ENCODE results near the gene AFAP1.

Gene AFAP1, protein sequence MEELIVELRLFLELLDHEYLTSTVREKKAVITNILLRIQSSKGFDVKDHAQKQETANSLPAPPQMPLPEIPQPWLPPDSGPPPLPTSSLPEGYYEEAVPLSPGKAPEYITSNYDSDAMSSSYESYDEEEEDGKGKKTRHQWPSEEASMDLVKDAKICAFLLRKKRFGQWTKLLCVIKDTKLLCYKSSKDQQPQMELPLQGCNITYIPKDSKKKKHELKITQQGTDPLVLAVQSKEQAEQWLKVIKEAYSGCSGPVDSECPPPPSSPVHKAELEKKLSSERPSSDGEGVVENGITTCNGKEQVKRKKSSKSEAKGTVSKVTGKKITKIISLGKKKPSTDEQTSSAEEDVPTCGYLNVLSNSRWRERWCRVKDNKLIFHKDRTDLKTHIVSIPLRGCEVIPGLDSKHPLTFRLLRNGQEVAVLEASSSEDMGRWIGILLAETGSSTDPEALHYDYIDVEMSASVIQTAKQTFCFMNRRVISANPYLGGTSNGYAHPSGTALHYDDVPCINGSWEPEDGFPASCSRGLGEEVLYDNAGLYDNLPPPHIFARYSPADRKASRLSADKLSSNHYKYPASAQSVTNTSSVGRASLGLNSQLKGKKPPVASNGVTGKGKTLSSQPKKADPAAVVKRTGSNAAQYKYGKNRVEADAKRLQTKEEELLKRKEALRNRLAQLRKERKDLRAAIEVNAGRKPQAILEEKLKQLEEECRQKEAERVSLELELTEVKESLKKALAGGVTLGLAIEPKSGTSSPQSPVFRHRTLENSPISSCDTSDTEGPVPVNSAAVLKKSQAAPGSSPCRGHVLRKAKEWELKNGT

DNA sequence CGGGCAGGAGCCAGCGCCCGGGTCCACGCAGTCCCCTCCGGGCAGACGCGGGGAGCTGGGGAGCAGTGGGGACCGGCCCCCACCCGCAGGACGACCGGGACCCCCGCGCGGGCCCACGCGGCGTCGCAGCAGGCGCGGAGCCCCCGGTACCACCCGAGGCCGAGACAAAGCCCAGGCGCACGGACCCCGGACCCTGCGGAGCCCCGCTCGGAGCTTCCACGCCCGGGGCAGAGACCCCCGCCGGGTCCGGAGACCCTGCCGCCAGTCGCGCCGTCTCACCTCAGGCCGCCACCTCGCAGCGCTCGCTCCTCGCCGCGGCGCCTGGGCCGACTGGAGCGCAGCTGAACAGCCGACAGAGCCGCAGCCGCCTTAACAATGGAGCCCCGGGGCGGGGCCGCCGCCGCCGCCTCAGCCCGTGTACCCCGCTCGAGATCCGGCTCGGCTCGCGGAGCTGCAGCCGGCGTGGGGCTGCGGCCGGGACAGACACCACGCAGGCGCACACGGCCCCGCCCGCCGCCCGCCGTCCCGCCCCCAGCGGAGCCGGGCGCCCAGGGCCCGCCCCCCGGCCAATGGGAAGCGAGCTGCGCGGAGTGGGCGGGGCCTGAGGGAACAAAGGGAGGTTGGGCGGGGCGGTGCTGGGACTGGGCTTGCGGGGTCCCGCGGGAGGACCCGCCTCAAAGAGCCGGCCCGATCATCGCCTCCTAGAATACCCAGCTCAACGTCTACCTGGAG, at the start of gene AFAP1:
TSS of gene AFAP1 (minus strand) at position 485 of the 732 bp plus-strand sequence. CDS start 67,783 bp downstream, outside the sequence.
- no peaks in the 10 kb centered on the region for H3K9me3 ChIP-seq
- H3K4me3 ChIP-seq: peak within 1 kb of the TSS; percentile 66
- no peaks in the 10 kb centered on the region for H3K36me3 ChIP-seq (replicated peaks)
- H3K27me3 ChIP-seq (ENCODE audit: low read depth): no peaks in the 10 kb centered on the region
- peak; percentile 75 to 96 for DNase-seq (ENCODE audit: low spot score in 2 of 2)
- H3K4me1 ChIP-seq: peaks cover 8% of the 10 kb centered on the region
- in situ Hi-C loops (cut with MboI; ENCODE audit: low sequenced_read_pairs): no loop called here

DNA sequence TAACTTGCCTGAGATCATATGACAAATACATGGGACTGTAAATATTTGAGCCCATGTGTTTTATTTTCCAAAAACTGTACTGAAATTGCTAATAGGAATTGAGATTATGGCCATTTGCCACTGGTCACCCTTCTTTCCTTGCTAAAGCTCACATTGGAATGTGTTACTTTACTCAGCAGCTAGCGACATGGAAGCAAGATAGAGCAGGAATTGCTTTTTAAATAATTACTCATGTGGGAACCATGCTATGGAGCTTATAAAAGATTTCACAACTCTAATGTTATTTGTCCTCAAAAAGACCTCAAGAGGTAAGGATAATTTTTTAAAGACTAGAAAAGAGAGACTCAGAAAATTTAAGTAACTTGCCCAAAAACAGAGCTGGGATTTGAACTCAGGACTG, 48.8 kb upstream of the AFAP1 start:
- H3K27me3 ChIP-seq (ENCODE audit: low read depth): no peaks in the 10 kb centered on the region
- H3K4me1 ChIP-seq: no peaks in the 10 kb centered on the region
- in situ Hi-C loops (cut with MboI; ENCODE audit: low sequenced_read_pairs): loop anchor here (5.0 kb wide), 1 partner anchor 186 kb away; no protein-coding TSS in a partner anchor

DNA sequence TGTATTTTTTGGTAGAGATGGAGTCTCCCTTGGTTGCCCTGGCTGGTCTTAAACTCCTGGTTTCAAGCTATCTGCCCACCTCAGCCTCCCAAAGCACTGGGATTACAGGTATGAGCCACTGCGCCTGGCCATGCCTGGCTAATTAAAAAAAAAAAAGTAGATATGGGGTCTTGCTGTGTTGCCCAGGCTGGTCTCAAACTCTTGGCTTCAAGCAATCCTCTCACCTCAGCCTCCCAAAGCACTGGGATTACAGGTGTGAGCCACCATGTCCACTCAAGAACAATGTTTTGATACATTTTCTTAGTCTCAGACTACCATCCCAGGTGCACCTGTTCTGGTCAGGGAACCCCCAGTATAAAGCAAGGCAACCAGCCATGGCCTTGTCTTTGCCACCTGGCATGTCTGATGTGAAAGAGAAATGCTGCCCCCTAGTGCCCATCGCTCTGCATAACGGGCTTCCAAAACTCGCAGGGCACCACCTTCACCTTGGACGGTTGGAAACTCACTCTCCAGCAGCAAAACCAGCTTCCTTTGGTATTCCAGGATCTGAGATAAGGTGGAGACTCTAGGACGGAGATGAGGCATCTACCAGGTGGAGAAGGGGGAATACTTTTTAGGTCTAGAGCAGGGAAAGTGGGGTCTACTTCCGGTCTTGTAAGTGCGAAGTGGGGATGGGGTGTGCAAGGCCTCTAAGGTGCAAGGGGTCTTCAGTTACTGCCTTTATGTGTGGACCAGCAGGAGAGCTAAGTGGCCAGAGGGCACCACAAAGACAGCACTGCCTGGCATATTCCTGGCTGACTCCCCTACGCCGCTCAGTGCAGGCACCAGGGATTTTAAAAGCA, 47.7 kb upstream of the AFAP1 start:
- no peaks in the 10 kb centered on the region for H3K4me1 ChIP-seq
- no peaks in the 10 kb centered on the region for H3K36me3 ChIP-seq (replicated peaks)
- no peaks in the 10 kb centered on the region for H3K27me3 ChIP-seq (ENCODE audit: low read depth)
- H3K9me3 ChIP-seq: no peaks in the 10 kb centered on the region
- in situ Hi-C loops (cut with MboI; ENCODE audit: low sequenced_read_pairs): loop anchor here (5.0 kb wide), 1 partner anchor 185 kb away; no protein-coding TSS in a partner anchor
- peak; percentile 59 to 88 for DNase-seq (ENCODE audit: low spot score in 2 of 2)
- H3K4me3 ChIP-seq: no peak overlapping the region

More for the DNA sequence above, 48.8 kb upstream of the AFAP1 start:
- Histone ChIP-seq H3K36me3 (replicated peaks) (no peaks in the 10 kb centered on the region), H3K9me3 (no peaks in the 10 kb centered on the region), H3K4me3 (no peak overlapping the region)
- DNase-seq (ENCODE audit: low spot score in 2 of 2): no peak

DNA sequence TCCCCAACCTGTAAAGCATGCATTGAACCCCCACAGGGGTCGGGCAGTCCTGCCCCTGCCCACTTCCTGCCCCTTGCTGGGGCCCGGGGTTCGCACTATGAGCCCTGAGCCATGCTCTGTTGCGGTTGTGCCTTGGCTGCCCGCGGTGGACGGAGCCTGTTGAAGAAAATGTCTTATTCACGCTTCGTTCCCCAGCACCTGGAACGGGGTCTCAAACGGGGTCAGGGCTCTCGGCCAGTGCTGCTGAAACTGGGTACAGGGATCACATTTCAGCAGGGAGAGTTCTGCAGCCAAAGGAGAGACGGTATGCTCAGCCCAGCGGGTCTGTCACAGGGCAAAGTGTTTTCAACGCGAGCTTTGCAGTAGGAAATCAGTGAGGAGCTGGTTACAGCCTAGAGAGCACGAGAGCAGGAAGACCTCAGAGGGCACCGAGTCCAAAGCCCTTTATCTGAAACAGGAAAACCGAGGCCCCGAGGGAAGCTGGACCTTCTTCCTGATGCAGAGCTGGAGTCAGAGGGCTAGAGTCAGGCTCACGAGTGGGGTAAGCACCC, 46.3 kb upstream of the AFAP1 start:
- no peaks in the 10 kb centered on the region for H3K36me3 ChIP-seq (replicated peaks)
- H3K27me3 ChIP-seq (ENCODE audit: low read depth): no peaks in the 10 kb centered on the region
- no peak overlapping the region for H3K4me3 ChIP-seq
- in situ Hi-C loops (cut with MboI; ENCODE audit: low sequenced_read_pairs): loop anchor here (5.0 kb wide), 1 partner anchor 184 kb away; no protein-coding TSS in a partner anchor
- H3K9me3 ChIP-seq: no peaks in the 10 kb centered on the region
- H3K4me1 ChIP-seq: no peaks in the 10 kb centered on the region
- no peak for DNase-seq (ENCODE audit: low spot score in 2 of 2)

DNA sequence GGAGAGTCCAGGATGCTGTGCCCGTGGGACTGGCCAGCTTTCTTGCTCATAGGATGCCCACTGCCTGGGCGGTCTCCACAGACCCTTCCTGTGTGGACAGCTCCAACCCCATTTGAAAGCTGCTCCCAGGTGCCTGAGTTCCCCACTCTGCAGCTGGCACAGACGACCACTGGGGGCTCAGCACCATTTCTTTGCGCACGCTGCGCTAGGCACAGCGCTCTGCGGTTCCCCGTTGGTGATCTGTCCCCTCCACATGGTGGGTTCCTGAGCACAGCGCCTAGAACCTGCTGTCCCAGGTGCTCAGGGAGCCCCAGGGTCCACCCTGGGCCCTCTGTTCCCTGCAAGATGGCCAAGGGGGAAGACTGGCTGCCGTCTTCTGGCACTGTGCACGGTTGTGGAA, 45.4 kb upstream of the AFAP1 start:
- no peaks in the 10 kb centered on the region for H3K9me3 ChIP-seq
- no peaks in the 10 kb centered on the region for H3K27me3 ChIP-seq (ENCODE audit: low read depth)
- H3K4me1 ChIP-seq: no peaks in the 10 kb centered on the region
- no peak for DNase-seq (ENCODE audit: low spot score in 2 of 2)
- H3K4me3 ChIP-seq: no peak overlapping the region
- H3K36me3 ChIP-seq (replicated peaks): no peaks in the 10 kb centered on the region
- in situ Hi-C loops (cut with MboI; ENCODE audit: low sequenced_read_pairs): loop anchor here (5.0 kb wide), 1 partner anchor 183 kb away; no protein-coding TSS in a partner anchor

DNA sequence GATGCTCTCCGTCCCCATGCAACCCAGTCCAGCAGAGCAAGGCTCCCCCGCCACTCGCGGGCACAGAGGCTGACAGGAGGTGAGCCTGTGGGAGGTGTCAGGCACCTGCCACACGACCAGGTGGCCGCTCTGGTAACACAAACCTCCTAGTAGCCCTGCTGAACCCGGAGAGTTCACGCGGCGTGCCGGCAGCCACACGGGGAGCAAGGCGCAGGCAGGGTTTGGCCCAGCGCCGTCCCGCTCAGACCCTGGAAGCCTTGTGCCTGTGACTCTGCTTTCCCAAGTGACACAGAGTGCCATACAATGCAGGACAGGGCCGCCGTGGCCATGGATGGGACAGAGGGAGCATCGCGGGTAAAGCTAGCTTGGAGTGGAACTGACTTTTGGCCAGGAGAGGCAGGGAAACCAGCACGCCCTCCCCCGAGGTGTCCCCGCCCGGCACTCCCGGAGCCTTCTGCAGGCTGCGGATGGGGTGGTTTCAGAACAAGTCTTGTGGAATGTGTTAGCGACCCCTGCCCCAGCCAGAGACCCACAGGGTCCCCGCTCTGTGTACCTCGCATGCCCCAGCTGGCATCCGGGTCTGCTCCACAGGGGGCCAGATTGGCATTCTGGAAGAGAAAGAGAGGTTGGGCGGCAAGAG, 44.7 kb upstream of the AFAP1 start:
- in situ Hi-C loops (cut with MboI; ENCODE audit: low sequenced_read_pairs): no loop called here
- Histone ChIP-seq H3K36me3 (replicated peaks) (no peaks in the 10 kb centered on the region), H3K9me3 (no peaks in the 10 kb centered on the region), H3K27me3 (ENCODE audit: low read depth) (no peaks in the 10 kb centered on the region), H3K4me3 (no peak overlapping the region), H3K4me1 (peaks cover 3% of the 10 kb centered on the region)
- DNase-seq (ENCODE audit: low spot score in 2 of 2): no peak

DNA sequence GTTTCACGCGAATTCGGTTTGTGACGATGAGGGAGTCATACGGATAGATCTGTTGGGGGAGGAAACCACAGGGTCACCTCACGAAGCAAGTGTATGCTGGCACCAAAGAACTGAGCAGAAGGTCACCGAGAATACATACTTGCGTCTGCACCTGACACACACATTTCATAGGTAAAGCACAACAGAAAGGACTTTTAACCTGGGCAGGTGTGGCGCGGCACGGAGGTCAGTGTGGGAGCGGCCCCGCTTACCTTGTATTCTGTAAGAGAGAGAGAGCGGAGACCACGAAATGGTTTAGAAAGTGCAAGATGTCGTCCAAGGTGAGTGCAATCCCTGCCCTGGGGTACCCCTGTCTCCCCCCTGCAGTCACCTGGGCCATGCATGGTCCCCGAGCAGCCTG, 43.6 kb upstream of the AFAP1 start:
- Histone ChIP-seq H3K4me3 (no peak overlapping the region), H3K9me3 (no peaks in the 10 kb centered on the region), H3K4me1 (peaks cover 5% of the 10 kb centered on the region), H3K27me3 (ENCODE audit: low read depth) (no peaks in the 10 kb centered on the region), H3K36me3 (replicated peaks) (no peaks in the 10 kb centered on the region)
- DNase-seq (ENCODE audit: low spot score in 2 of 2): no peak
- in situ Hi-C loops (cut with MboI; ENCODE audit: low sequenced_read_pairs): no loop called here

DNA sequence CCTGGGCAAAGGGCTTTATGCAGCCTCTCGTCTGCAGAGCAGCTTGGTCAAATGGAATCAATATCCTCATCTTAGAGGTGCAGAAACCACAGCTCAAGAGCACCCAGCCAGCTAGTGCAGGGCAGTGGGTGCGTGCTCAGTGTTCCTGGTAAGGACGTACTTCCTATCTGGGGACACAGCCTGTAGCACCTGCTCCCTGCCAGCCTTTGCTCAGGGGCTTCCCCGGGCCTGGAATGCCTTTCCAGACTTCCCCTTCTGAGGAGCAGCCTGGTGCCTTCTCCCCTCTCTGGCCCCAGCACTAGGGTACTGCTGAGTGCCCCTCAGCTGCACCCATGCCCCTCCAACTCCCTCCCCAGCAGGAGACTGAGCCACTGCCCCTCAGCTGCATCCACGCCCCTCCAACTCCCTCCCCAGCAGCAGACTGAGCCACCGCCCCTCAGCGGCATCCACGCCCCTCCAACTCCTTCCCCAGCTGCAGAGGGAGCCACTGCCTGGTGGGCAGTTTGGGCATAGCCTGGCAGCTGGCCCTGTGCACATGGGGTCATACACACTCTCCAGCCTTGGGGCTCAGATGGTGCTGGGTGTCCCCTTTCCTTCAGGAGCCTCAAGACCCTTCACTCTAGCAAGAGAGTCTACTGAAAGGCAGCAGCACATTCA, 42.2 kb upstream of the AFAP1 start:
- no peak overlapping the region for H3K4me3 ChIP-seq
- peaks cover 5% of the 10 kb centered on the region for H3K4me1 ChIP-seq
- no peaks in the 10 kb centered on the region for H3K36me3 ChIP-seq (replicated peaks)
- H3K9me3 ChIP-seq: no peaks in the 10 kb centered on the region
- H3K27me3 ChIP-seq (ENCODE audit: low read depth): no peaks in the 10 kb centered on the region
- in situ Hi-C loops (cut with MboI; ENCODE audit: low sequenced_read_pairs): no loop called here
- no peak for DNase-seq (ENCODE audit: low spot score in 2 of 2)

DNA sequence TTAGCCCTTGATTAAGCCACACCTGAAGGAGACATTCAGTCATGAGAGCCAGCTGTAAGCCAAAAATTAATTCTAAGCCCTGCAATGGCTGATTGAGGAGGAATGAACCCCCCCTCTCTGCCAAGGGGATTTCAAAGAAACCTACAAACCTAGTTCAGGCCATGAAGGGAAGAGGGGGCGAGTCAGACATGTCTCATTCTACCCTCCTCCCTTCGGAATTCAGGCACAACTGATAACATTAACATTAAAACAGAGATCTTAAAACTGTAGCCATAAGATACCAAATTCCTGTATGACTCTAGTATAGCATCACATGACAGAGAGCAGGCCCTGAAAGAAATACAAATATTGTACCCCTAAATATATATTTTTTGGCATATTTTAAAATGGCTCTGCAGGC, 40.4 kb upstream of the AFAP1 start:
- H3K9me3 ChIP-seq: no peaks in the 10 kb centered on the region
- no peak for DNase-seq (ENCODE audit: low spot score in 2 of 2)
- no peaks in the 10 kb centered on the region for H3K36me3 ChIP-seq (replicated peaks)
- no peaks in the 10 kb centered on the region for H3K27me3 ChIP-seq (ENCODE audit: low read depth)
- in situ Hi-C loops (cut with MboI; ENCODE audit: low sequenced_read_pairs): no loop called here
- H3K4me1 ChIP-seq: peaks cover 5% of the 10 kb centered on the region
- no peak overlapping the region for H3K4me3 ChIP-seq

DNA sequence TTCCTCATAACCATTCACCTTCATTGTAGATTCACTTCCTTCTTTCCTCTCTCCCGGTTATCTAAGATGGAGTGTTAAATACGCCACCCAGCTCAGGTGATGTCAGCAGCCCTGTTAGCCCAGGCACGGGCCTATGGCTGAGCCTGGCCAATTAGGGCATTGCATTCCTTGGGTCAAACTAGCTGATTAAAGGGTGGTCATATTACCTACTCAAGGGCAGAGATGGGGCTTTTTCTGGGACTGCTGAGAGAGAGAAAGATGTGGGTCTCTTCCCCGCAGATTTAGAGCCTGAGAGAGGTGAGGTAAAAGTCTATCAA, 39.9 kb upstream of the AFAP1 start:
- Histone ChIP-seq H3K9me3 (no peaks in the 10 kb centered on the region), H3K27me3 (ENCODE audit: low read depth) (no peaks in the 10 kb centered on the region), H3K4me1 (peaks cover 5% of the 10 kb centered on the region), H3K36me3 (replicated peaks) (no peaks in the 10 kb centered on the region), H3K4me3 (no peak overlapping the region)
- DNase-seq (ENCODE audit: low spot score in 2 of 2): no peak
- in situ Hi-C loops (cut with MboI; ENCODE audit: low sequenced_read_pairs): no loop called here

DNA sequence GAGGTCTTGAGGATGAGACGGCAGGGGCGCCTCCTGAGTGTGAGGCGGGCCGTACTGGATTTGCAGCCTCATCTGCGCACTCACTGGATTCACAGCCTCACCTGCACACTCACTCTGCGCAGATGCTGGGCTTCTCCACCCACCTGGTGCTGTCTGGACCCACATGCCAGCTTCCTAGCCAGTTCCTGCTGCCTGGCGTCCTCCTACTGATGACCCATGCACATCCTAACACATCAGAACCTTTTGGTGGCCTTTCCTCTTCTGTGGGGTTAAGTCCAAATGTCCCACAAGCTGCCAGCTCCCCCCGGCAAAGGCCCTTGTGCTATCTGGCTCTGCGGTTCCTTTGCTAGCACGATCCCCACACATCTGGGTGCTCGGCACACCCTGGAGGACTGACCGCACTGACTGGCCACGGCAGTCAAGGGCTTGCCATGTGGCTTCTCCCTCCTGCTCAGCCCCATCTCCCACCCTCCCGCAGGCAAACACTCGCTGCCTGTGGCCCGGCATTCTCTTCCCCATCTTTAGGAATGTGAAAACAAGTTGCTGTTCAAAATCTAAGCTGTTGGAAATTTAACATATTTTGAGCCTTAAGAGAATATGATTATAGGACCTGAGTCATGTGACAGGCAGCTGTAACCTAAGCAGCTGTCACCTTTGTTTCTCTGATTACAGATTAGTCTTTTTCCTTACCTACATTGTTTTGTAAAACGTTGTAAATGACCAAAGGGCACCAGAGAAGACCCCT, 39.4 kb upstream of the AFAP1 start:
- H3K27me3 ChIP-seq (ENCODE audit: low read depth): no peaks in the 10 kb centered on the region
- no peaks in the 10 kb centered on the region for H3K36me3 ChIP-seq (replicated peaks)
- no peak overlapping the region for H3K4me3 ChIP-seq
- no peaks in the 10 kb centered on the region for H3K9me3 ChIP-seq
- H3K4me1 ChIP-seq: peaks cover 5% of the 10 kb centered on the region
- no peak for DNase-seq (ENCODE audit: low spot score in 2 of 2)
- in situ Hi-C loops (cut with MboI; ENCODE audit: low sequenced_read_pairs): no loop called here
